H9 (cell line): Measurements from ENCODE around the gene ZNHIT2. TPM values are rescaled to one million over a fixed set of nuclear protein-coding genes. Genes with fewer than 3 reads are reported as not detected.

ENCODE experiments used
- DNase-seq: peaks from one replicate; pipeline ENCODE4 v3.0.0-alpha.2; 2017
- H2AFZ ChIP-seq: one replicate; pipeline ENCODE4 v1.6.1; 2013; ENCODE audit warnings: mild to moderate bottlenecking, low read length, control low read depth, moderate library complexity
- H2AK5ac ChIP-seq: 2 replicates; pipeline ENCODE4 v1.6.1; 2013; ENCODE audit warnings: low read length, control low read depth, mixed read lengths; ENCODE audit not compliant: insufficient read length
- H2BK120ac ChIP-seq: one replicate; pipeline ENCODE4 v1.6.1; 2013; ENCODE audit warnings: low read depth, mild to moderate bottlenecking, low read length, control low read depth, inconsistent platforms; ENCODE audit not compliant: poor library complexity, severe bottlenecking
- H2BK12ac ChIP-seq: 2 replicates; pipeline ENCODE4 v1.6.1; 2013; ENCODE audit warnings: low read length, control low read depth, mixed read lengths, low read depth; ENCODE audit not compliant: insufficient read length
- H2BK15ac ChIP-seq: 2 replicates; pipeline ENCODE4 v1.6.1; 2013; ENCODE audit warnings: low read depth, low read length, control low read depth
- H2BK20ac ChIP-seq: one replicate; pipeline ENCODE4 v1.6.1; 2013; ENCODE audit warnings: low read depth, mild to moderate bottlenecking, low read length, control low read depth, inconsistent platforms; ENCODE audit not compliant: poor library complexity, severe bottlenecking
- H2BK5ac ChIP-seq: 2 replicates; pipeline ENCODE4 v1.6.1; 2013; ENCODE audit warnings: low read length, control low read depth, mixed read lengths; ENCODE audit not compliant: insufficient read length
- H3K14ac ChIP-seq: 2 replicates; pipeline ENCODE4 v1.6.1; 2013; ENCODE audit warnings: low read length, control low read depth; ENCODE audit not compliant: insufficient read depth
- H3K18ac ChIP-seq: 2 replicates; pipeline ENCODE4 v1.6.1; 2013; ENCODE audit warnings: low read depth, mild to moderate bottlenecking, mixed read lengths, low read length, control low read depth; ENCODE audit not compliant: insufficient read length
- H3K23ac ChIP-seq: 2 replicates; pipeline ENCODE4 v1.6.1; 2013; ENCODE audit warnings: low read length, control low read depth, mixed read lengths, low read depth; ENCODE audit not compliant: insufficient read length
- H3K23me2 ChIP-seq: 2 replicates; pipeline ENCODE4 v1.6.1; 2013; ENCODE audit warnings: low read depth, mild to moderate bottlenecking, mixed read lengths, low read length, control low read depth; ENCODE audit not compliant: insufficient read length, poor library complexity, severe bottlenecking
- H3K27ac ChIP-seq: 2 replicates; pipeline ENCODE4 v1.5.1; 2013; ENCODE audit warnings: low read length, control low read depth, mixed read lengths, low read depth; ENCODE audit not compliant: insufficient read length
- H3K27me3 ChIP-seq: 2 replicates; pipeline ENCODE4 v1.6.1; 2013; ENCODE audit warnings: low read length, control low read depth, inconsistent platforms; ENCODE audit not compliant: insufficient read depth
- H3K4ac ChIP-seq: 2 replicates; pipeline ENCODE4 v1.6.1; 2013; ENCODE audit warnings: low read depth, mild to moderate bottlenecking, control low read depth, inconsistent platforms, low read length, moderate library complexity
- H3K4me1 ChIP-seq: 2 replicates; pipeline ENCODE4 v1.6.1; 2013; ENCODE audit warnings: low read length, control low read depth, inconsistent platforms; ENCODE audit not compliant: insufficient read depth
- H3K4me2 ChIP-seq: 2 replicates; pipeline ENCODE4 v1.6.1; 2013; ENCODE audit warnings: low read length, control low read depth, mixed read lengths; ENCODE audit not compliant: insufficient read length, insufficient read depth
- H3K56ac ChIP-seq: 2 replicates; pipeline ENCODE4 v1.6.1; 2013; ENCODE audit warnings: low read depth, mild to moderate bottlenecking, mixed read lengths, low read length, control low read depth; ENCODE audit not compliant: insufficient read length
- H3K79me1 ChIP-seq: 2 replicates; pipeline ENCODE4 v1.6.1; 2013; ENCODE audit warnings: low read depth, mild to moderate bottlenecking, moderate library complexity, low read length, control low read depth, inconsistent platforms; ENCODE audit not compliant: insufficient read depth, poor library complexity, severe bottlenecking
- H3K79me2 ChIP-seq: 2 replicates; pipeline ENCODE4 v1.6.1; 2013; ENCODE audit warnings: low read length, control low read depth, inconsistent platforms; ENCODE audit not compliant: insufficient read depth
- H3K9ac ChIP-seq: 2 replicates; pipeline ENCODE4 v1.6.1; 2013; ENCODE audit warnings: low read length, control low read depth, mixed read lengths; ENCODE audit not compliant: insufficient read length; ENCODE audit errors: extremely low read depth
- H3K9me3 ChIP-seq: one replicate; pipeline ENCODE4 v1.6.1; 2013; ENCODE audit warnings: low read depth, low read length, inconsistent platforms; ENCODE audit not compliant: control insufficient read depth
- H3T11ph ChIP-seq: one replicate; pipeline ENCODE4 v1.6.1; 2013; ENCODE audit warnings: mild to moderate bottlenecking, low read length, control low read depth, inconsistent platforms
- H4K20me1 ChIP-seq: one replicate; pipeline ENCODE4 v1.6.1; 2013; ENCODE audit not compliant: control insufficient read depth, insufficient read length, insufficient read depth
- H4K5ac ChIP-seq: 2 replicates; pipeline ENCODE4 v1.6.1; 2013; ENCODE audit warnings: low read depth, mild to moderate bottlenecking, mixed read lengths, low read length, control low read depth; ENCODE audit not compliant: insufficient read length
- H4K8ac ChIP-seq: replicated peaks from 2 replicates; pipeline ENCODE4 v1.6.1; 2013; ENCODE audit warnings: low read length, control low read depth, mixed read lengths, low read depth; ENCODE audit not compliant: insufficient read length
- H4K91ac ChIP-seq: 2 replicates; pipeline ENCODE4 v1.6.1; 2013; ENCODE audit warnings: low read depth, mild to moderate bottlenecking, moderate library complexity, mixed read lengths, low read length, control low read depth; ENCODE audit not compliant: insufficient read length
- H3K27ac Mint-ChIP-seq, 3 experiments: 2 replicates in 2 of 3; 3 replicates in 1 of 3; pipeline ENCODE4 v1.8.0; 2020 to 2021; ENCODE audit warnings: mixed read lengths in 3 of 3, mild to moderate bottlenecking in 1 of 3, moderate library complexity in 1 of 3
- H3K27me3 Mint-ChIP-seq: 2 replicates; pipeline ENCODE4 v1.8.0; 2021; ENCODE audit warnings: low read depth, mild to moderate bottlenecking, moderate library complexity, mixed read lengths
- H3K36me3 Mint-ChIP-seq, 3 experiments: 2 replicates in 2 of 3; 3 replicates in 1 of 3; pipeline ENCODE4 v1.8.0; 2020 to 2021; ENCODE audit warnings: low read depth in 3 of 3, mixed read lengths in 3 of 3; ENCODE audit not compliant: insufficient read depth in 1 of 3
- H3K4me1 Mint-ChIP-seq, 2 experiments: 2 replicates each; pipeline ENCODE4 v1.8.0; 2020; ENCODE audit warnings: mixed read lengths in 2 of 2
- H3K4me3 Mint-ChIP-seq, 2 experiments: 2 replicates in 1 of 2; 3 replicates in 1 of 2; pipeline ENCODE4 v1.8.0; 2020 to 2021; ENCODE audit warnings: mild to moderate bottlenecking in 2 of 2, mixed read lengths in 2 of 2, moderate library complexity in 1 of 2
- H3K9me3 Mint-ChIP-seq, 2 experiments: 2 replicates in 1 of 2; 3 replicates in 1 of 2; pipeline ENCODE4 v1.8.0; 2020; ENCODE audit warnings: mild to moderate bottlenecking in 2 of 2, mixed read lengths in 2 of 2, moderate library complexity in 1 of 2
- WGBS: extraction: QIAGEN DNeasy Blood & Tissue Kit; methylation state at CpG from one replicate; pipeline ENCODE4 v1.1.7; 2013; ENCODE audit warnings: missing lambda C conversion rate, low lambda C conversion rate, mixed read lengths; ENCODE audit not compliant: insufficient read length; ENCODE audit errors: extremely low coverage; 5-methylcytosine and 5-hydroxymethylcytosine counted together
- total RNA-seq: library from RNA; stranded (reverse); gene quantifications from 2 replicates; pipeline ENCODE4 v1.2.1, GENCODE V29; 2021
- TF ChIP-seq, protein P1 (sequence below): fragments of 200-600 bp; sonication (generic); conservative IDR thresholded peaks from 3 replicates; pipeline ENCODE4 v1.8.0; 2021; ENCODE audit warnings: antibody characterized with exemption, mild to moderate bottlenecking

ZNHIT2 gene
- total RNA-seq, 1 experiment from 2014 or later, result 18.3 TPM

GRCh38 chr11:65132238-65132987 is 14.9 kb upstream of the ZNHIT2 start:
- Histone ChIP-seq H2BK5ac (no peak overlapping the region), H2BK12ac (no peak overlapping the region)

More at GRCh38 chr11:65132238-65132987, 14.9 kb upstream of the ZNHIT2 start:
- Mint-ChIP-seq H3K9me3 (no peaks in the 10 kb centered on the region; a peak in 1 of 5 replicates), H3K27ac (peak overlapping the region in 2 of 3 experiments; percentile 83 to 100; a peak in 2 of 7 replicates), H3K4me1 (peaks cover 19 to 23% of the 10 kb centered on the region in 2 experiments), H3K27me3 (no peaks in the 10 kb centered on the region), H3K4me3 (peak overlapping the region; percentile 93 to 95; a peak in 3 of 5 replicates), H3K36me3 (peaks cover 5 to 36% (median 32%) of the 10 kb centered on the region in 3 experiments; a peak in 6 of 7 replicates)
- no peak overlapping the region for H3K9ac ChIP-seq
- H2BK20ac ChIP-seq, result no peak overlapping the region
- no peak overlapping the region for H3K14ac ChIP-seq
- no peaks in the 10 kb centered on the region for H3K9me3 ChIP-seq
- H3K79me2 ChIP-seq, result no peaks in the 10 kb centered on the region
- H3K4me2 ChIP-seq, result no peak overlapping the region
- no peak overlapping the region for H3K27ac ChIP-seq
- no peak overlapping the region for H3K56ac ChIP-seq
- no peak for DNase-seq
- no peak overlapping the region for H2BK15ac ChIP-seq
- H2AFZ ChIP-seq, result no peak overlapping the region
- no peaks in the 10 kb centered on the region for H3K79me1 ChIP-seq
- no peak overlapping the region for H2BK120ac ChIP-seq
- H3K18ac ChIP-seq, result no peak overlapping the region
- H3K23ac ChIP-seq, result no peak overlapping the region
- H4K8ac ChIP-seq, result no peak overlapping the region
- H2AK5ac ChIP-seq, result no peak overlapping the region
- H3K4ac ChIP-seq, result no peak overlapping the region
- H3K4me1 ChIP-seq, result no peaks in the 10 kb centered on the region
- no CpG with 5 or more reads among the region's 10 CpGs for WGBS
- no peak overlapping the region for H4K91ac ChIP-seq
- no peak overlapping the region for H4K5ac ChIP-seq
- TF ChIP-seq, protein P1, sequence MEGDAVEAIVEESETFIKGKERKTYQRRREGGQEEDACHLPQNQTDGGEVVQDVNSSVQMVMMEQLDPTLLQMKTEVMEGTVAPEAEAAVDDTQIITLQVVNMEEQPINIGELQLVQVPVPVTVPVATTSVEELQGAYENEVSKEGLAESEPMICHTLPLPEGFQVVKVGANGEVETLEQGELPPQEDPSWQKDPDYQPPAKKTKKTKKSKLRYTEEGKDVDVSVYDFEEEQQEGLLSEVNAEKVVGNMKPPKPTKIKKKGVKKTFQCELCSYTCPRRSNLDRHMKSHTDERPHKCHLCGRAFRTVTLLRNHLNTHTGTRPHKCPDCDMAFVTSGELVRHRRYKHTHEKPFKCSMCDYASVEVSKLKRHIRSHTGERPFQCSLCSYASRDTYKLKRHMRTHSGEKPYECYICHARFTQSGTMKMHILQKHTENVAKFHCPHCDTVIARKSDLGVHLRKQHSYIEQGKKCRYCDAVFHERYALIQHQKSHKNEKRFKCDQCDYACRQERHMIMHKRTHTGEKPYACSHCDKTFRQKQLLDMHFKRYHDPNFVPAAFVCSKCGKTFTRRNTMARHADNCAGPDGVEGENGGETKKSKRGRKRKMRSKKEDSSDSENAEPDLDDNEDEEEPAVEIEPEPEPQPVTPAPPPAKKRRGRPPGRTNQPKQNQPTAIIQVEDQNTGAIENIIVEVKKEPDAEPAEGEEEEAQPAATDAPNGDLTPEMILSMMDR, result no peak
- no peaks in the 10 kb centered on the region for H4K20me1 ChIP-seq
- peaks cover 14% of the 10 kb centered on the region for H3K23me2 ChIP-seq
- H3K27me3 ChIP-seq, result no peaks in the 10 kb centered on the region
- no peak overlapping the region for H3T11ph ChIP-seq
